ENCODE data around the gene KCTD7. TPM values are rescaled to one million over a fixed set of nuclear protein-coding genes. Genes with fewer than 3 reads are reported as not detected.

Gene KCTD7
- total and polyA plus RNA-seq, 2 of the 4 experiments (the other 2 are of a cell fraction) = 6.1 to 12.8 TPM

DNA sequence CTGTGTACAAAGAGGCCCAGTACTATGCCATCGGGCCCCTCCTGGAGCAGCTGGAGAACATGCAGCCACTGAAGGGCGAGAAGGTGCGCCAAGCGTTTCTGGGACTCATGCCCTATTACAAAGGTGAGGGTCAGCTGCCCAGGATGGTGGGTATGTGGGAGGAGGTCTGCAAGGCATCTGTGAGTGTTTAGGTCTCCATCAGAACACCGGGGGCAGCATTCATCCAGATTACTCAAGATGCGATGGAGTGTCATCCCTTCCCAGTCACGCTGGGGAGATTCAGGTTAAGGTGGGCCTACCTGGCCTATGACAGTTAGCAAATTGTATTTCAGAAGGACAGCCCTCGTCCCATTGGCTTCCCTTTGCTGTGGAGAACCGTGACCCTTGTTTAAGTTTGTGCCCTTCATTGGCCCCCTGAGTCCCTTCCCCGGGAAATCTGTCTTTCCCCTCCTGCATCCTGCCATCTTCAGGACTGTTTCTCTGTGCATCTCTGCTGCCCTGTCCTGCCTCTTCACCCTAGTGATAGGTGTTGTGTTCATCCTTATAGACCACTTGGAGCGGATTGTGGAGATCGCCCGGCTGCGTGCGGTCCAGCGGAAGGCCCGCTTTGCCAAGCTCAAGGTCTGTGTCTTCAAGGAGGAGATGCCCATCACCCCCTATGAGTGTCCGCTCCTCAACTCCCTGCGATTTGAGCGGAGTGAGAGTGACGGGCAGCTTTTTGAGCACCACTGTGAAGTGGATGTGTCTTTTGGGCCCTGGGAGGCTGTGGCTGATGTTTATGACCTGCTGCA, 9.8 kb downstream of the KCTD7 start:
- TF ChIP-seq, protein P1, sequence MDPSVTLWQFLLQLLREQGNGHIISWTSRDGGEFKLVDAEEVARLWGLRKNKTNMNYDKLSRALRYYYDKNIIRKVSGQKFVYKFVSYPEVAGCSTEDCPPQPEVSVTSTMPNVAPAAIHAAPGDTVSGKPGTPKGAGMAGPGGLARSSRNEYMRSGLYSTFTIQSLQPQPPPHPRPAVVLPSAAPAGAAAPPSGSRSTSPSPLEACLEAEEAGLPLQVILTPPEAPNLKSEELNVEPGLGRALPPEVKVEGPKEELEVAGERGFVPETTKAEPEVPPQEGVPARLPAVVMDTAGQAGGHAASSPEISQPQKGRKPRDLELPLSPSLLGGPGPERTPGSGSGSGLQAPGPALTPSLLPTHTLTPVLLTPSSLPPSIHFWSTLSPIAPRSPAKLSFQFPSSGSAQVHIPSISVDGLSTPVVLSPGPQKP (IDR thresholded peaks at IDR 0.05; ENCODE audit: borderline replicate concordance, low read depth, low read length) = no peak
- TF ChIP-seq RFX5 (IDR thresholded peaks at IDR 0.05; ENCODE audit: low read depth, low read length) (no peak), CEBPB (IDR thresholded peaks at IDR 0.05; ENCODE audit: low read depth, low read length) (no peak)
- Histone ChIP-seq H4K20me1 (ENCODE audit: insufficient read depth, low read length) (no peaks in the 10 kb centered on the region; the same call in 1 of the 2 replicates), H3K14ac (replicated peaks; ENCODE audit: low read depth, low read length) (no peak overlapping the region), H3K4me3 (ENCODE audit: insufficient read depth, low read depth, low read length) (no peak overlapping the region), H4K5ac (ENCODE audit: low read depth, low read length) (no peak overlapping the region), H2AK9ac (replicated peaks; ENCODE audit: low read depth, low read length, poor library complexity) (peak overlapping the region; percentile 25), H2AFZ (replicated peaks; ENCODE audit: low read length, poor library complexity) (no peak overlapping the region), H4K91ac (ENCODE audit: insufficient read depth, low read depth, low read length) (no peak overlapping the region), H3K36me3 (ENCODE audit: control insufficient read depth, insufficient read depth, low read length) (peaks cover 53% of the 10 kb centered on the region), H3K9me1 (ENCODE audit: insufficient read depth, low read length) (peaks cover 14% of the 10 kb centered on the region; the same call in 1 of the 2 replicates), H3K23ac (ENCODE audit: low read depth, low read length) (no peak overlapping the region), H2AK5ac (ENCODE audit: low read depth, low read length) (no peak overlapping the region), H3K4me1 (ENCODE audit: control insufficient read depth, insufficient read depth, low read length) (peaks cover 4% of the 10 kb centered on the region), H3K27ac (ENCODE audit: insufficient read depth, low read length) (no peak overlapping the region), H3K4me2 (ENCODE audit: low read depth, low read length) (no peak overlapping the region), H3K9ac (ENCODE audit: low read depth, low read length) (no peak overlapping the region), H2BK15ac (ENCODE audit: low read depth, low read length) (no peak overlapping the region), H3K4ac (ENCODE audit: low read depth, low read length) (no peak overlapping the region), H4K8ac (ENCODE audit: low read depth in 2 of 2, low read length in 2 of 2) (no peak overlapping the region), H3K27me3 (ENCODE audit: control insufficient read depth, insufficient read depth, low read length) (no peaks in the 10 kb centered on the region), H2BK5ac (ENCODE audit: low read depth, low read length, poor library complexity, severe bottlenecking) (no peak overlapping the region), H2BK120ac (ENCODE audit: low read depth, low read length) (no peak overlapping the region), H2BK20ac (ENCODE audit: low read depth, low read length) (no peak overlapping the region), H3K18ac (ENCODE audit: low read depth, low read length) (no peak overlapping the region), H3K9me3 (ENCODE audit: control insufficient read depth, insufficient read depth, low read length) (no peaks in the 10 kb centered on the region), H3K56ac (ENCODE audit: extremely low read depth, insufficient read depth, low read length) (no peak overlapping the region), H3K79me1 (ENCODE audit: low read depth in 1 of 2, low read length in 2 of 2) (peaks cover 28 to 58% of the 10 kb centered on the region in 2 experiments)
- DNase-seq = no peak
- dilution Hi-C loops (cut with HindIII; ENCODE audit: low sequenced_read_pairs, unreplicated experiment) (no loop called here), intact Hi-C loops (cut with micrococcal nuclease) (no loop called here), in situ Hi-C loops (cut with MboI; ENCODE audit: low sequenced_read_pairs) (no loop called here)
- 100% methylated on average over 1 of the region's 21 CpGs; no CpG with 5 or more reads in 1 of the 2 experiments for WGBS, 2 experiments (ENCODE audit: extremely low coverage in 2 of 2, insufficient read length in 1 of 2)
- no TSS peak for BruUV-seq (replicated peaks)
- ChIA-PET CTCF (no interaction called here), POLR2A (ENCODE audit: unreplicated experiment) (no interaction called here)
- ATAC-seq (ENCODE audit: low read depth) = no peak

All from IMR-90 (cell line).